Measurements from ENCODE around the gene VASN. TPM values are rescaled to one million over a fixed set of nuclear protein-coding genes. Genes with fewer than 3 reads are reported as not detected.
"Not testable (repeated sequence)": the region's sequence is repeated elsewhere in the genome, so short reads cannot be mapped to it uniquely, and the experiment has no call there.

The VASN gene
- 0.27 TPM for total RNA-seq

GRCh38 chr16:4371357-4372000, at the start of gene VASN:
TSS of gene VASN (plus strand) at chr16:4371848. CDS start at chr16:4380878, 9,030 bp downstream.
- peak; percentile 49 to 69 (median 64) for DNase-seq (ENCODE audit: low read depth in 2 of 3, low spot score in 2 of 3)

GRCh38 chr16:4322121-4323052, 49.3 kb upstream of the VASN start:
- DNase-seq (ENCODE audit: low read depth in 2 of 3, low spot score in 2 of 3) = no peak

GRCh38 chr16:4323071-4323844, 48.4 kb upstream of the VASN start:
- no peak for DNase-seq (ENCODE audit: low read depth in 2 of 3, low spot score in 2 of 3)

- no peak for DNase-seq (ENCODE audit: low read depth in 2 of 3, low spot score in 2 of 3)
Observed at GRCh38 chr16:4323845-4324488, 47.7 kb upstream of the VASN start.

- no peak for DNase-seq (ENCODE audit: low read depth in 2 of 3, low spot score in 2 of 3)
Observed at GRCh38 chr16:4324492-4325252, 47.0 kb upstream of the VASN start.

- DNase-seq (ENCODE audit: low read depth in 2 of 3, low spot score in 2 of 3) = peak in 1 of 3 donors; percentile 30
Observed at GRCh38 chr16:4325253-4325758, 46.3 kb upstream of the VASN start.

- no peak for DNase-seq (ENCODE audit: low read depth in 2 of 3, low spot score in 2 of 3)
Observed at GRCh38 chr16:4327386-4328045, 44.1 kb upstream of the VASN start.

- DNase-seq (ENCODE audit: low read depth in 2 of 3, low spot score in 2 of 3) = peak in 2 of 3 donors; percentile 74 to 80
Observed at GRCh38 chr16:4328046-4328781, 43.4 kb upstream of the VASN start.

- no peak for DNase-seq (ENCODE audit: low read depth in 2 of 3, low spot score in 2 of 3)
Observed at GRCh38 chr16:4328782-4329775, 42.6 kb upstream of the VASN start.

GRCh38 chr16:4330277-4330874, 41.3 kb upstream of the VASN start:
- peak in 1 of 3 donors; percentile 59 for DNase-seq (ENCODE audit: low read depth in 2 of 3, low spot score in 2 of 3)

GRCh38 chr16:4332083-4332482, 39.6 kb upstream of the VASN start:
- no peak for DNase-seq (ENCODE audit: low read depth in 2 of 3, low spot score in 2 of 3)

GRCh38 chr16:4332623-4333307, 38.9 kb upstream of the VASN start:
- no peak for DNase-seq (ENCODE audit: low read depth in 2 of 3, low spot score in 2 of 3)

- DNase-seq (ENCODE audit: low read depth in 2 of 3, low spot score in 2 of 3) = no peak
Observed at GRCh38 chr16:4333308-4333638, 38.4 kb upstream of the VASN start.

- not testable (repeated sequence) for DNase-seq (ENCODE audit: low read depth in 2 of 3, low spot score in 2 of 3)
Observed at GRCh38 chr16:4333714-4334113, 37.9 kb upstream of the VASN start.

- no peak for DNase-seq (ENCODE audit: low read depth in 2 of 3, low spot score in 2 of 3)
Observed at GRCh38 chr16:4334724-4335495, 36.7 kb upstream of the VASN start.

All from hematopoietic multipotent progenitor cell (in vitro differentiated cells).